ENCODE measurements around the gene TOR4A.

The TOR4A gene

GRCh38 chr9:137273095-137273490 is 4.4 kb upstream of the TOR4A start:
- DNase-seq: no peak

DNA sequence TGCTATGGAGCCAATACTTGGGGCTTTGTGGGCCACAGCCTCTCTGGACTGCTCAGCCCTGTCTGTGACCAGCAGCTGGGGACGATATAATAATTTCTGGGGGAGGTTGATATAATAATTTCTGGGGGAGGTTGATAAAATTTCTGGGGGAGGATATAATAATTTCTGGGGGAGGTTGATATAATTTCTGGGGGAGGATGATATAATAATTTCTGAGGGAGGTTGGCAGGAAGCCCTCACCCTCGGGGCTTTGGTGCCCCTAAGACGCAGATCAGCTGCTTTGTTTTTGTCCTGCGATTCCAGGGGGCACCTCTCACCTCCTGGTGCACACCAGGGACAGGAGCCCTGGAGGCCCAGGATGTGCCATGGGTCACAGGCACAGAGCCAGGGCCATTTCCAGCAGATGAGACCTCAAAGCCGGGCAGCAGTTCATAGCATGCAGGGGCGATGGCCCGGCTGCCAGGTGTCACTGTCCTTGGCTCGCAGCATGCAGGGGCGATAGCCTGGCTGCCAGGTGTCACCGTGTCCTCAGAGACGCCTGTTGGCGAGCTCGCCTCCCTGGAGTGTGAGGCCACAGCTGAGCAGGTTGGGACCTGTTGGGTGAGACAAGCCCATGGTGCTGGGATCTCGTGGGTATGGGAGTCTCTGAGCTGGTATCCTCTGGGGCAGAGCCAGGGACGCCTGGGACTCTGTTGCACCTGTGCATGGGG is 3.8 kb upstream of the TOR4A start:
- DNase-seq: no peak

- no peak for DNase-seq
Measured at GRCh38 chr9:137275203-137275587, 2.3 kb upstream of the TOR4A start.

DNA sequence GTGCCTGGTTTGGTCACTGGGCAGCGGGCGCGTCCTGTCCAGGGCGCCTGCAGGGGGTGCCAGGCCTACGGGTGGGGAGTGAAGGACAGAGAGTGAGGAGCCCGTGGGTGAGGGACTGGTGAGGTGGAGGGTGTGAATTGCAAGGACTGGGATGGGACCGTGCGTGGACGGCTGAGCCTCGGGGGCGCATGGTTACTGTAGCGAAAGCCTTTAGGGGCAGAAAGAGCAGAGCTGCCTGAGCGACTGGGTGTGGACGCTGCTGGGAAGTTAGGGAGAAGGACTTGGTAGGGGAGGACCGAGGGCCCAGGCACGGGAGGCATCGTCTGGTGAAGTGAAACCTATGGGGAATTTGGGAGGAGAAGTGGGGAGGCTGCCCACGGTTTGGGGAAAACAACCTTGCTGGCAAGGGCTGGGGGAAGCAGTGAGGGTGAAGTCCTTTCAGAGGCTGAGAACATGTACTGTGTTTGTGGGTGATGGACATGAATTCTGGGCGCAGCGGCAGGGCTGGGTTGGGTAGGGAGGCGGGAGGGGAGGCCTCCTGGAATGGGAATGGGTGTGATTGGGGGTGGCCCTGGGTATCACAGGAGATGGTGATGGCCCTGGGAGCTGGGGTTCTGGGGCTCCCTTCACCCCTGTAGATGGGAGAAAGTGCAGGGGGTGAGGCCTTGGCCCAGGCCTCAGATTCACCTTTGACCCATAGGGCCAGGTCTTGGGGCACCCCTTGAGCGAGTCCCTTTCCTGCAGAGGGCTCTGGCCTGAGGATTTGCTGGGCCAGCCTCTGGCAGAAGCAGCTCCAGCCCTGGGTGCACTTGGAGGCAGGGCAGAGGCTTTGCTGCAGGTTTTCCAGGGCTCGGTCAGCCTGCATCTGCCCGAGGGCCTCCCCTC is 1.7 kb upstream of the TOR4A start:
- no peak for DNase-seq

DNA sequence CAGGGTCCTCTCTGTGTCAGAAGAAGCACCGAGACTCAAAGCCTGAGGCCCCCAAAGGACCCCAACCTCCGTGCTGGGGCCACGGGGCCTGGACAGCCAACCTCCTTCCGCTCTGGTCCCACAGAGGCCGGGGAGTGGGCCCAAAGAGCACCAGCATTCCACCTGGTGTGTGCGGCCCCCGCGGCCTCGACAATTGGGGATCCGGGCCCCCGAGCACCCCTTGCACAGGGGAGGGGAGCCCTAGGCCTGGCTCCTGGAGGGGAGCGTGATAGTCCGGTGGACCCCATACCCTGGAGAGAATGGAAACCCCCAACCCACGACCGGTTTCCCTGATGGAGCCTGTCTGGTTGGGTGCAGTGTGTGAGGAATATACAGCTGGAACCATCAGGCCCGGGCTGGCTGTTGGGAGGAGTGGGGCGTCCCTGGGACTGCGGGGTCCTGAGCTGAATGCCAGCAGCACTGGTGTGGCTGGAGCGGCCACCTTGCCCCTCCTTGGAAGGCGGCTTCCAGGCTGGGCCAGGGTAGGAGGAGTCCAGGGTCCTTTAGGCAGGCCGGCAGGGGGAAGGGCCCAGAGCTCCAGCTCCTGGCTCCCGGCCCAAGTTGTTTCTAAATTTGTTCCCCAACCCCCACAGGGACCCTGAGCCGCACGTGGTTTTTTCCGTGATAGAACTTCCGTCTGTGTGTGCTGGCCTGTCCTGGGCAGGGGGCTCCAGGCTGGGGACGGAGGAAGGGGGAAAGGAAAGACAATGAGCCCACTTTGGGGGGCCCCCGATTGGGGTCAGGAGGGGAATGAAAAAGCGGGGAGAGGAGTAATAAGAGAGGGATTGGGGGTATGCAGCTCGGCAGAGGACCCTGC is 825 bp upstream of the TOR4A start:
- no peak for DNase-seq

GRCh38 chr9:137278061-137278701 is 655 bp downstream of the TOR4A start:
- no peak for DNase-seq

- no peak for DNase-seq
Measured at GRCh38 chr9:137278721-137279711, 1.5 kb downstream of the TOR4A start.

DNA sequence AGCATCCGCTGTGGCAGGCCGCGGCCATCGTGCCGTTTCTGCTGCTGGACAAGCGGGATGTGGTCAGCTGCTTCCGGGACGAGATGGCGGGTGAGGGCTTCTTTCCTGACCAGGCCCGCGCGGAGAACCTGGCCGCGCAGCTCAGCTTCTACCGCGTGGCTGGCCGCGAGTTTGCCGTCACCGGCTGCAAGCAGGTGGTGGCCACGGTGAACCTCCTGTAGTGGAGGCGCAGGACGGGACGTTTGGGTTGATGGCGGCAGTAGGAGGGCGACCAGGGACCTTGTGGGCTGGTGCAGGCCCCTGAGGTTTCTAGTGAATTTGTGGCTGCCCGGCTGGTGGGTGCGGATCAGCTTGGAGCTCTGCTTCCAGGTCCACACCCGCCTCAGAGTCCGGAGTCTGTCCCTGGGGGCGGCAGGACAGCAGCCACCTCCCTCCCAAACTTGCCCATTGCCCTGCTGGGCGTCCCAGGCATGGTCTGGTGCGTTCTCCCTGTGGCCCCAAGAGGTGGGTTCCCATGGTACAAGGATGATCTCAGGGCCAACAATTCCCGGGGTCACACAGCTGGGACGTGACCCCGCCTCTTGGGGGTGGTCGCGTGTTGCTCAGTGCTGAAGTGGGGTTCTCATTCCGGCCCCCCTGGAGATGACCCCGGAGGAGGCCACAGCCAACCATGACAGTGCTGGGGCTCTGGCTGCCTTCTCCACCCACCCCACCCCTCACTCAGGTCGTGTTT is 2.4 kb downstream of the TOR4A start:
- no peak for DNase-seq

DNA sequence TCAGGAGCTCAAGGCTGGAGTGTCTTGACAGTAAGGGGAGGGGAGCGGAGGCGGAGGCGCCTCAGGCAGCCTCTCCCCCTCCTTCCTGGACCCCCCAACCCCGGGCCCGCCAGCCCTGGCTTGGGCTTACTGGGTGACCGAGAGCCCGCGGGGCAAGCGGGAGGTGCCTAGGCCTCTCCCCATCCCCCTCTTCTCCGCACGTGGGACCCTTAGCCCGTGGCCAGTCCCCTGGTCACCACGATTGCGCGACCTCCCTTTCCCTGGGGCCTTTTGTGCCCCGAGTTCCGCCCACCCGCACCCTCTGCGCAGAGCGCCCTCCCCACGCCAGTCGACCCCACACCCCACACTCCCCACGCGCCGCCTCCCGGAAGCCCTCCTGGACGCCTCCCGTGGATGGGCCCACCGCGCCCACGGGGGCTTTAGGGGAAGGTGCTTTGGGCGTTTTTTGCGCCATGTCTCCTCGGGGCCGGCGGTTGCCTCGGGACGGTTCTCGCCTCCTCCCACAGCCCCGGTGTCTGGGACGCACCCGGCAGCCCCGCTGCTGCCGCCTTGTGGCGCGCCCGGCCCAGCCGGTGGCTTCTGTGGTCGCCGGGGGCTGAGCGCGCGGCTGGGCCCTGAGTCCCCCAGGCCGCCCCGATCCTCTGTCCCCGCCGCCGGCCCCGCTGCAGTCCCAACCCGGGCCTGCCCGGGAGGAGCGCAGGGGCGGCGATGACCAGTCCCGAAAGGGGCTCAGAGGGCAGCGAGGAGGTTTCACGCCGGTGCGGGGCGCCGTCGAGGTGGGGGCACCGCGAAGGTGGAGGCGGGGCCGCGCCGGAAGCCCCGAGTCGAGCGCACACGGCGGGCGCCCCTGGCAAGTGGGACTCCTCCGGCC is 3.2 kb downstream of the TOR4A start:
- no peak for DNase-seq

- DNase-seq: no peak
Measured at GRCh38 chr9:137281345-137282116, 4.0 kb downstream of the TOR4A start.

DNA sequence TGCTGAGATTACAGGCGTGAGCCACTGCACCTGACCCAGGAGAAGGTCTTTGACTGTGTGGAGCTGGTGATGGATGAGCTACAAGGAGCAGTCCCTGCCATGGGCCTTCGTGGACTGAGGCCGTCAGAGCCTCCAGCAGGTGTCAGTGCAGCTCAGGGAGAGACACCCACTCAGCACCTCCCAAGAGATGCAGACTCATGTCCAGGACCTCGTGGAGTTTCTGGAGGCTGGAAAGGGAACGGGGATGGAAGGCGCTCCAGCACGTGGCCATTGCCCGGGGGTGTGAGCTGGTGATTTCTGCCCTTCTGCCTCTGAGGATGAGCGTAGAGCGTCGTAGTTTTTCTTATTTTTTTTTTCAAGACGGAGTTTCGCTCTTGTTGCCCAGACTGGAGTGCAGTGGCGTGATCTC is 9.5 kb downstream of the TOR4A start:
- DNase-seq: no peak

- DNase-seq: no peak
Measured at GRCh38 chr9:137293094-137293481, 15.6 kb downstream of the TOR4A start.

DNA sequence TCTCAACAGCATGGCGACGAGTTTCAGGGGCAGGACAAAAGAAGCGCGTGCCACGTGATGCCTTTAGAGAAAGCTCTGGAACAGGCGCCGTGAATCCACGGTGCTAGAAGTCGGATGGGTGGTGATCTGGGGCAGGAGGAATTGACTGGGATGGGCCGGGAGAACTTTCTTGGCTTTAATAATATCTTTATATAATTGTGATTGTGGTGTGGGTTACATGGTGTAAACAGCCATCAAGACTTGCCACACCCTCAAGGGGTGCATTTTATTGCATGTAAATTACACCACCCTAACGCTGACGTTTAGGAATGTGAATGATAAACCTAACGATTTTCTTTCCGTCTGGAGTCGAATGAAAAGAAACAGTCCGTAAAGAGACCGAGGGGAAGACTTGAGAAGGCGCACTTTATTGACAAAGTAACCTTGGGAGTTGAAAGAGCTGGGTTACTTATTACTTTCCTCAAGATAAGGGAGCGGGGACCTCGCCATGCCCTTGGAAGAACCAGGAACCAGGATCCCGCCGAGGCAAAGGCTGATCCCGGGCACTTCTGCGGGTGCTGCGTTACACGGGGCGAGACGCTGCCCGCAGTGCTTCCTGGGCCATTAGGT is 16.1 kb downstream of the TOR4A start:
- DNase-seq: no peak

DNA sequence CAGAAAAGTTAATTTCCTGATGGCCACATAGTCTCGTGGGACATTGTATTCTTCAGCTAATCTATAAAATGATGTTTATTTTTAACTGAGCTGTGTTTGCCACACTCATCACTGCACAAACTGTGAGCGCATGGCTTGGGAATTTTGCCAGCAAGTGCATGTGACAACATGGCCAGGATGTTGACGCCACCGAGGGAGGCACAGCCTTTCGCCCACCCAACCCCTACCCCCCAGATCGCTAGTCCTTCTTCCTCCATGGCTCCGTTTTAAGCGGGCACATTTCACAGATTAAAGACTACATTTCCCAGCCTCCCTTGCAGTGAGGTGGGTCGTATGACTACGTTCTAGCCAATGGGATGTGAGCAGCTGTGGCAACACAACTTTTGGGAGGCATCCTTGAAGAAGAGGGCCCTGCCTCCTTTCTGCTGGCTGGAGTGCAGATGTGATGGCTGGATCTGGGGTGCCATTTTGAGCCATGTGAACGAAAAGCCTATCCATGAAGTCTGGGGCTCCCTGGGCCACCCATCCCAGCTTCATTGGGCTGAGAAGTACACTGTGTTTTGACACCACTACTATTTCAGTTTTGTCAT is 16.7 kb downstream of the TOR4A start:
- no peak for DNase-seq

- DNase-seq: no peak
Measured at GRCh38 chr9:137294681-137295237, 17.2 kb downstream of the TOR4A start.

- DNase-seq: no peak
Measured at GRCh38 chr9:137295238-137295811, 17.8 kb downstream of the TOR4A start.
